ENCODE measurements around the gene MPHOSPH9. TPM values are rescaled to one million over a fixed set of nuclear protein-coding genes. Genes with fewer than 3 reads are reported as not detected.

Gene MPHOSPH9

DNA sequence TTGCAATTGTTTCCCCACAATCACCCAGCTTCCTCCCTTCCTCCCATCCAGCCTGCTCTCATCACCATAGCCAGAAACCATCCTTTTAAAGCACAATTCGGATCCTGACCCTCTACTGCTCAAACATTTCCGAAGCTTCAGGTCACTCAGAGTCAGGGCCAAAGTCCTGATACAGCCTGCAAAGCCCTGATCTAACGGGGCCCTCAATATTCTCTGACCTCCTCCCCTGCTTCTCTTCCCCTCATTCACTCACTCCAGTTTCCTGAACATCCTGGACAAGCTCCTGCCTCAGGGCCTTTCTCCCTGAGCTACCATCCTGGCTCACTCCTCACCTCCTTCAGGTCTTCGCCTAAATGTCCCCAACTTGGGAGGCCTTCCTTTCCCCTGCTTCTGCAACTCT lies 128.1 kb downstream of the MPHOSPH9 start:
- Histone ChIP-seq H2BK120ac (ENCODE audit: low read depth, low read length) (no peak overlapping the region), H3K14ac (ENCODE audit: low read length) (no peak overlapping the region), H3K36me3 (replicated peaks in 1 of 2; ENCODE audit: control insufficient read depth in 2 of 2, insufficient read depth in 2 of 2, low read length in 2 of 2) (peaks cover 0 to 14% of the 10 kb centered on the region in 2 donors), H3K79me1 (ENCODE audit: low read depth, low read length) (no peaks in the 10 kb centered on the region), H3K4ac (ENCODE audit: low read length) (no peak overlapping the region), H3K4me3 (ENCODE audit: low read length in 2 of 2) (no peak overlapping the region), H3K23ac (ENCODE audit: low read depth, low read length, poor library complexity) (no peak overlapping the region), H4K8ac (ENCODE audit: low read depth, low read length) (no peak overlapping the region), H3K27me3 (ENCODE audit: control insufficient read depth in 3 of 3, insufficient read depth in 3 of 3, low read depth in 1 of 3, low read length in 3 of 3) (no peaks in the 10 kb centered on the region), H3K4me2 (ENCODE audit: insufficient read depth, low read length, poor library complexity, severe bottlenecking) (no peak overlapping the region), H3K9me3 (replicated peaks in 1 of 2; ENCODE audit: control insufficient read depth in 2 of 2, insufficient read depth in 1 of 2, low read depth in 1 of 2, low read length in 2 of 2) (no peaks in the 10 kb centered on the region), H2BK5ac (ENCODE audit: low read length) (no peak overlapping the region), H3K4me1 (ENCODE audit: control insufficient read depth in 2 of 2, insufficient read depth in 1 of 2, low read depth in 1 of 2, low read length in 2 of 2) (peaks cover 25 to 27% of the 10 kb centered on the region in 2 donors), H3K18ac (ENCODE audit: low read length) (no peak overlapping the region), H2AFZ (ENCODE audit: low read length) (no peak overlapping the region), H3K9ac (ENCODE audit: low read depth, low read length, poor library complexity) (no peak overlapping the region), H2AK5ac (ENCODE audit: low read depth, low read length) (no peak overlapping the region), H3K27ac (replicated peaks; ENCODE audit: low read length) (no peak overlapping the region), H2BK12ac (ENCODE audit: low read length) (no peak overlapping the region), H4K91ac (ENCODE audit: low read depth, low read length, poor library complexity) (no peak overlapping the region), H2BK15ac (ENCODE audit: low read length) (no peak overlapping the region)
- no peak for DNase-seq (ENCODE audit: low spot score)
- WGBS, 2 donors (ENCODE audit: extremely low coverage in 2 of 2, insufficient read length in 2 of 2, insufficient replicate concordance in 1 of 2) = no CpG with 5 or more reads among the region's 4 CpGs

Small RNA genes lying within 50 kb of the gene (small RNA-seq; reads per million reads assigned to genes)
- gene RNA5SP375 (ENCODE audit: insufficient read depth) = not detected
